ENCODE measurements around the gene OR2AJ1.

OR2AJ1 gene

GRCh38 chr1:247962911-247963588, 38.4 kb downstream of the OR2AJ1 start:
- no peak for DNase-seq

GRCh38 chr1:247964933-247965332, 40.2 kb downstream of the OR2AJ1 start, which contains the start of gene OR2AK2:
OR2AK2 (plus strand) TSS chr1:247965233; CDS start chr1:247965377, 144 bp downstream.
- DNase-seq, result no peak

GRCh38 chr1:247966532-247967204, 42.0 kb downstream of the OR2AJ1 start:
- no peak for DNase-seq
